ENCODE results near the gene RBM4B.

The RBM4B gene

GRCh38 chr11:66723693-66724092 is 46.0 kb upstream of the RBM4B start:
- no peaks in the 10 kb centered on the region for H3K79me2 ChIP-seq (ENCODE audit: low read length)
- no peak for DNase-seq
- peaks cover 4% of the 10 kb centered on the region for H3K27me3 ChIP-seq (replicated peaks; ENCODE audit: insufficient read depth, low read length)
- no peak overlapping the region for H3K4me2 ChIP-seq (ENCODE audit: low read depth, low read length)
- H3K4me1 ChIP-seq (ENCODE audit: low read length) = 0 out of 2 replicates have a peak, but pooled peaks cover 3% of the 10 kb centered on the region
- H4K20me1 ChIP-seq (ENCODE audit: insufficient read depth, low read length) = no peaks in the 10 kb centered on the region
- H2AFZ ChIP-seq (ENCODE audit: low read length) = no peak overlapping the region
- H3F3A ChIP-seq (ENCODE audit: insufficient read depth, low read length) = no peaks in the 10 kb centered on the region
- no peaks in the 10 kb centered on the region for H3K9me2 ChIP-seq (replicated peaks; ENCODE audit: insufficient read depth, low read length)
- no peak overlapping the region for H3K27ac ChIP-seq (ENCODE audit: low read length)
- H3K9me3 ChIP-seq (replicated peaks; ENCODE audit: insufficient read depth, low read length) = no peaks in the 10 kb centered on the region
- TF ChIP-seq CTCF (IDR thresholded peaks at IDR 0.05; ENCODE audit: low read length) (no peak), EZH2phosphoT487 (IDR thresholded peaks at IDR 0.05; ENCODE audit: low read length) (no peak), EZH2 (optimal IDR thresholded peaks at IDR 0.05; ENCODE audit: low read depth, low read length) (no peak)
- H3K36me3 ChIP-seq (replicated peaks; ENCODE audit: insufficient read depth, low read length) = no peaks in the 10 kb centered on the region
- no peak overlapping the region for H3K4me3 ChIP-seq (ENCODE audit: low read length)
- no peak overlapping the region for H3K9ac ChIP-seq (ENCODE audit: low read length)

- Histone ChIP-seq H3K4me3 (ENCODE audit: low read length) (no peak overlapping the region), H3K27ac (ENCODE audit: low read length) (no peak overlapping the region), H2AFZ (ENCODE audit: low read length) (no peak overlapping the region), H3K9me3 (replicated peaks; ENCODE audit: insufficient read depth, low read length) (no peaks in the 10 kb centered on the region), H3K79me2 (ENCODE audit: low read length) (no peaks in the 10 kb centered on the region), H3K4me1 (ENCODE audit: low read length) (0 out of 2 replicates have a peak, but pooled peaks cover 3% of the 10 kb centered on the region), H3K4me2 (ENCODE audit: low read depth, low read length) (no peak overlapping the region), H3K27me3 (replicated peaks; ENCODE audit: insufficient read depth, low read length) (no peaks in the 10 kb centered on the region), H3K9me2 (replicated peaks; ENCODE audit: insufficient read depth, low read length) (no peaks in the 10 kb centered on the region), H3F3A (ENCODE audit: insufficient read depth, low read length) (no peaks in the 10 kb centered on the region), H4K20me1 (ENCODE audit: insufficient read depth, low read length) (no peaks in the 10 kb centered on the region), H3K36me3 (replicated peaks; ENCODE audit: insufficient read depth, low read length) (no peaks in the 10 kb centered on the region), H3K9ac (ENCODE audit: low read length) (no peak overlapping the region)
- TF ChIP-seq EZH2phosphoT487 (IDR thresholded peaks at IDR 0.05; ENCODE audit: low read length) (no peak), EZH2 (optimal IDR thresholded peaks at IDR 0.05; ENCODE audit: low read depth, low read length) (no peak), CTCF (IDR thresholded peaks at IDR 0.05; ENCODE audit: low read length) (no peak)
- DNase-seq = no peak
Measured at GRCh38 chr11:66722745-66723651, 45.3 kb upstream of the RBM4B start.

GRCh38 chr11:66721939-66722338 is 44.3 kb upstream of the RBM4B start:
- H3K4me1 ChIP-seq (ENCODE audit: low read length) = no peaks in the 10 kb centered on the region
- no peaks in the 10 kb centered on the region for H3F3A ChIP-seq (ENCODE audit: insufficient read depth, low read length)
- no peaks in the 10 kb centered on the region for H3K36me3 ChIP-seq (replicated peaks; ENCODE audit: insufficient read depth, low read length)
- H3K4me3 ChIP-seq (ENCODE audit: low read length) = no peak overlapping the region
- no peak overlapping the region for H3K9ac ChIP-seq (ENCODE audit: low read length)
- no peaks in the 10 kb centered on the region for H3K9me2 ChIP-seq (replicated peaks; ENCODE audit: insufficient read depth, low read length)
- H3K27ac ChIP-seq (ENCODE audit: low read length) = no peak overlapping the region
- TF ChIP-seq EZH2phosphoT487 (IDR thresholded peaks at IDR 0.05; ENCODE audit: low read length) = no peak
- no peak for TF ChIP-seq CTCF (IDR thresholded peaks at IDR 0.05; ENCODE audit: low read length)
- TF ChIP-seq EZH2 (optimal IDR thresholded peaks at IDR 0.05; ENCODE audit: low read depth, low read length) = no peak
- no peaks in the 10 kb centered on the region for H4K20me1 ChIP-seq (ENCODE audit: insufficient read depth, low read length)
- no peaks in the 10 kb centered on the region for H3K9me3 ChIP-seq (replicated peaks; ENCODE audit: insufficient read depth, low read length)
- H2AFZ ChIP-seq (ENCODE audit: low read length) = no peak overlapping the region
- DNase-seq = no peak
- no peak overlapping the region for H3K4me2 ChIP-seq (ENCODE audit: low read depth, low read length)
- H3K27me3 ChIP-seq (replicated peaks; ENCODE audit: insufficient read depth, low read length) = no peaks in the 10 kb centered on the region
- H3K79me2 ChIP-seq (ENCODE audit: low read length) = no peaks in the 10 kb centered on the region
